HG03039 (cell line): ENCODE results near the gene NRTN.

ENCODE experiments used
- ATAC-seq: cut with Tn5 transposase; IDR thresholded peaks from one replicate; pipeline ENCODE4 v1.9.1; 2021; ENCODE audit warnings: mild to moderate bottlenecking, moderate library complexity; ENCODE audit not compliant: unreplicated experiment

Gene NRTN

GRCh38 chr19:5811117-5811516 lies 6.2 kb downstream of the NRTN start:
- no peak for ATAC-seq

DNA sequence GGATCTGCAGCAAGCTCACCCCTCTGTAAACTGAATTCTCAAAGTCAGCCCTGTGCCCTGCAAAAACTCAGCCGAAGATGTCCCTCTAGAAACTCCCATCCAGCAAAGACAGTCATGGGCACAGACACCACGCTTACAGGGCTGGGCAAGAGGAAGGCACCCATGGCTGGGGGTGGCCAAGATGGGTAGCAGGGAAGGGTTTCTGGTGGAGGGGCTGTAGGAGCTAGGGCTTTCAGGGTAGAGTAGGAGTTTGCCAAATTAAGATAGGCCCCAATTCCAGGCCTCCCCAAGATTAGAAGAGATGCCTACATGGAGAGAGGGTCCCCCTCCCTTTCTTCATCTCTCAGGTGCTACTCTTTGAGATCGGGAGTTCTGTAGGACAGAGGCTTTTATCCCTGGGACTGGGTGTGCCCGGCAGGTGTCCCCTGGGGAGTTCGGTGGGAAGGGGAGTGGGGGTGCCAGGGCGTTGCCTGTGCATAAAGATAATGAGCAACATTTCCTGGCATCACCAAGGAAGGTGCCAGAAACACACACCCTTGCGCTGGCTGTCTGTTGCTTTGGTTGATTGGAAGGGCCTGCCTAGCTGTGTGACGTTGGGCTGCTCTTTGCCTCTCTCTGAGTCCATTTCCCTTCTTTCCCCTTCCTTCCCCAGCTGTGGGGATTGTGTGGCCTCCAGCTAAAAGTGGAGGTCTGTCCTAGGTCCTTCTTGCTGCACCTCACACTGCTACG lies 9.4 kb downstream of the NRTN start:
- ATAC-seq: no peak

- ATAC-seq: no peak
These were observed 10.0 kb downstream of the NRTN start for GRCh38 chr19:5814852-5815246.

DNA sequence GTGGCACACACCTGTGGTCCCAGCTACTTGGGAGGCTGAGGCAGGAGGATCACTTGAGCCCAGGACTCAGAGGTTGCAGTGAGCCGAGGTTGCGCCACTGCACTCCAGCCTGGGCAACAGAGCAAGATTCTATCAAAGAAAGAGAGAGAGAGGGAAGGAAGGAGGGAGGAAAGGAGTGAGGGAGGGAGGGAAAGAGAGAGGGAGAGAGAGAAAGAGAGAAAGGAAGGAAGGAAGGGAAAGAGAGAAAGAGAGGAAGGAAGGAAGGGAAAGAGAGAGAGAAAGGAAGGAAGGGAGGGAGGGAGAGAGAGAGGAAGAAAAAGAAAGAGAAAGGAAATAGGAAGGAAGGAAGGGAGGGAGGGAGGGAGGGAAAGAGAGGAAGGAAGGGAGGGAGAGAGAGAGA lies 12.4 kb downstream of the NRTN start:
- no peak for ATAC-seq

DNA sequence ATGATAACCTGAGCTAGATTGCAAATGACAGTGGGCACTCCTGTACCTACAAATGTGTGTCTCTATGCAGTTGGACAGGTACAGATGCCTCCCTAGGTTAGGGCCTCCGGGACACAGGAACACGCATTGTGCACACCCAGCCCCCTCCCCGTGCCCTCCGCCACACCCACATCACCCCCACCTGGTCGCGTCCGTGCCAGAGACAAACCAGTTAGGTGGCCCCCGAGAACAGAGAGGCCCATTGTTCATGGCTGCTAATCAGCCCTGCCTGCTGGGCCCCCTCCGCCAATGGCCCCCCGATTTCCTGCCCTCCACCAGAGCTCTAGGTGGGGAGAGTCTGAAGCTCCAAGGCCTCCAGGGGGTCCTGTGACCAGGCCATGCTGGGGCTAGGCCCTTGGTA lies 13.7 kb downstream of the NRTN start:
- ATAC-seq: no peak

DNA sequence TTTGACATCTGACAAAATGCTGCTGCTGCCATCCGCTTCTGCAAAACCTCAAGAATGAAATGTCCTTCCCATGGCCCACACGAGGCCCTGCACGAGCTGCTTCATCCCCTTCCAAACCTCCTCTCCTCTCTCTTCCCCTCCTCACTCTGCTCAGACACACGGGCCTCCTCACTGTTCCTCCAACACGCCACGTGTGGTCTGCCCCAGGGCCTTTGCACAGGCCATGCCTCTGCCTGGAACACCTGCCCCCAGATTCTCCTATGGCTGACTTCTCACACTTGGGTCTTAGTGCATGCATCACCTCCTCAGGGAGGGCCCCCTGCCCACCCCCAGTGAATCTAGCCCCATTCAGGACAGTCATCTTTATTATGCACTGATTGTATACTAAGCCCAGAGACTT lies 15.9 kb downstream of the NRTN start:
- ATAC-seq: no peak

DNA sequence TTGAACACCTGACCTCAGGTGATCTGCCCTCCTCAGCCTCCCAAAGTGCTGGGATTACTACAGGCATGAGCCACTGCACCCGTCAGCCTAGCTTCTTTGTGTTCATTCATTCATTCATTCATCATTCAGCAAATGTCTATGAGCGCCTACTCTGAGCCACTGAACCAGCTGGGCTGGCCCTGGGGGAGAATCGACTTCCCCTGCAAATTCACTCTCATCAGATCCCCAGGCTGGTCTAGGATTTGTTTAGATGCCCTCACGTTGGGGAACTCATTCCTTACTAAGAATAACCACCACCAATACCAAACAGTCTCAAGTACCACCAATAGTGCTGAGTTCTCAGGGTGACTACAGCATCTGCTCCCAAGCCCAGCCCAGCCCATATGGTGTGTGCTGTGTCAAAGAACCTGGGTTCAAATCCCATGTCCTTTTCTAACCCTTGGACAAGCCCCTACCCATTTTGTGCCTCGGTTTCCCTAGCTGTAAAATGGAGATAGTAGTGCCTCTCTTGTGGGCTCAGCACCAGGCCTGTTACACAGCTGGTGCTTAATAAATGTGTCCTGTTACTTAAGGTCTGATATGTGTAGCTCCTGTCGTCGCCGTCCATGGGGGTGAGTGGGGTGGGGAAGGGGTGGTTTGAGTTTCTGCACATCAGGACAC lies 16.8 kb downstream of the NRTN start:
- no peak for ATAC-seq

GRCh38 chr19:5822181-5822844 lies 17.4 kb downstream of the NRTN start:
- no peak for ATAC-seq

GRCh38 chr19:5823579-5824281 lies 18.9 kb downstream of the NRTN start:
- no peak for ATAC-seq

- no peak for ATAC-seq
These were observed 19.9 kb downstream of the NRTN start for GRCh38 chr19:5824751-5825150.

DNA sequence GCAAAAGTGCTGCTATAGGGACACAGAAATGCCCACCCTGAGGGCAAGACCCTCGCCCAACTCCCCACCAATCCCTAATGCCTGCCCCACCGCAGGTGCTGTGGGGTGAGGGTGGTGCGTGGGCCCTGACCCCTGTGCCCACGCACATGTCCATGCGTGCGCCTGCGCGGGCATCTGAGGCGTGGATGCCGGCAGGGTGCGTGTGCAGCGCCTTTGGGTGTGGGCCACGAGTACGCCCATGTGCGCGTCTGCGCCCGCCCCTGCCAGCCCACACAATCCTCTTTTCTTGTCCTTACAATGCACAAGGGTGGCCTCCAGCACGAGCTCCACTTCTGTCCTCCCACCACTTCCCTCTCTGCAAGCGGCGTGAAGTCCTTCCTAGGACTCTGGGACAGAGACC lies 20.3 kb downstream of the NRTN start:
- no peak for ATAC-seq

GRCh38 chr19:5826531-5827341 lies 21.9 kb downstream of the NRTN start:
- no peak for ATAC-seq

DNA sequence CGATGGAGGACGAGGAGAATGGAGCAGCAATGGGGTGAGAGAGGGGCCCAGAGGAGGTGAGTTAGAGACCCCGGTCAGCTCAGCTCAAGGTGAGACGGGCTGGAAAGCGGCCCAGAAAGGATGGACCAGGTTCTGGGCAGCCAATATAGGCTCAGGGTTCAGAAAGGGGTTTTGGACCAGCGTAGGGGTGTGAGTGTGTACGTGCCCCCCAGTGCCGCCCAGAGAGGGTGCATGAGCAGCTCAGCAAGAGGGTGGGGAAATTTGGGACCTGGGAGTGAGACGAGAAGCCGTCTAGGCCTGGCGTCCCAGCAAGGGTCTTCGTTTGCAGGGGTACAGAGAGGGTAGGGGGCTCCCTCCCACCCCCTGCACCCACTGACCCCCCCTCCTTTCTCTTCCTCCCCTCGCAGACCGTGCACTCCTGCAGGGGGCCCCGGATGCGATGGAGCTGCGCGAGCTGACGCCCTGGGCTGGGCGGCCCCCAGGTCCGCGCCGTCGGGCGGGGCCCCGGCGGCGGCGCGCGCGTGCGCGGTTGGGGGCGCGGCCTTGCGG lies 22.5 kb downstream of the NRTN start:
- ATAC-seq: no peak

- peak; percentile 55 for ATAC-seq
These were observed 23.2 kb downstream of the NRTN start for GRCh38 chr19:5827891-5828660.

DNA sequence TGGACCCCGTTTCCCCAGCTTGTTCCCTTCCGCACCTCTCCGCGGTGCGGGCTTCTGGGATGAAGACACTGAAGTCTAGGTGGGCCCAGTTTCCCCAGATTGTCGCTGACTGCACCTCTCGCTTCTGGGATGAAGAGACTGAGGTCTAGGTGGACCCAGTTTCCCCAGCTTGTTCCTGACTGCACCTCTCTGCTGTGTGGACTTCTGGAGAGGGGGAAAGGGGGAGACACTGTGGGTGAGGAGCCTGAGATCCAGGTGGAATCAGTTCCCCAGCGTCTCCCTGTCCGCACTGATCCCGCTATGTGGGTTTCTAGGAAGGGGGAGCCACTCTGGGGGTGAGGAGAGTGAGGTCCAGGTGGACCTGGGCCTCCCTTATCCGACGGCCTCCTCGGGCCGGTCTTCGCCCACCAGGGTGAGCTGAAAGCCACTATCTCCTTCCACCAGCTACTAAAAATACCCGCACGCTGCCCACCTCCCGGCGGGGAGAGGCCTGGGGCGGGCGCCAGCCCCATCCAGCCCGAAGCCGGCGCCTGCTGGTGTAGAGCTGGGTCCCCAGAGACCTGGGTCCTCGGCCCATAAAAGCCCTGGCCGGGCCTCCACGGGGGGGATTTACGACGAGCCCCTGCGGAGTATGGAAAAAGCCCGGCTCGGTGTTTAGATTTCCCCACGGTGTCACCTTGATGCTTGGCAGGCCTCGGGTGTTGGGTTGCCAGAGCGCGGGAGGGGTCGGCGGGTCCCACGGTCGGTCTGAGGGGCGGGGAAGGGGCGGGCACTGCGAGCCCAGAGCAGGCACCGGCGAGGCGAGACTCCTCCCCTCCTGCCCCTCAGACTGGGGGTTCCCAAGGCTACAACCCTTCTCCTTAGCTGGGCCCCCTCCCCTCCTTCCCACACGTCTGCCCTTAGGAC lies 24.0 kb downstream of the NRTN start:
- no peak for ATAC-seq

GRCh38 chr19:5829567-5830310 lies 24.9 kb downstream of the NRTN start:
- no peak for ATAC-seq

GRCh38 chr19:5831159-5831558 lies 26.3 kb downstream of the NRTN start:
- no peak for ATAC-seq

GRCh38 chr19:5832061-5832460 lies 27.2 kb downstream of the NRTN start:
- no peak for ATAC-seq
